ENCODE data around the gene LARP4B.

The LARP4B gene

GRCh38 chr10:805620-806305 lies 125.7 kb downstream of the LARP4B start:
- peaks cover 1% of the 10 kb centered on the region for H3K4me1 ChIP-seq (ENCODE audit: control insufficient read depth, insufficient read depth, low read depth, low read length)
- no peak overlapping the region for H3K27ac ChIP-seq (ENCODE audit: low read length, poor library complexity, severe bottlenecking)

GRCh38 chr10:804787-805619 lies 126.5 kb downstream of the LARP4B start:
- Histone ChIP-seq H3K14ac (ENCODE audit: low read length in 2 of 2) (no peak overlapping the region), H3K27me3 (ENCODE audit: control insufficient read depth in 1 of 2, insufficient read depth in 1 of 2, low read length in 2 of 2) (no peaks in the 10 kb centered on the region), H2BK120ac (ENCODE audit: low read depth, low read length) (no peak overlapping the region), H2AFZ (ENCODE audit: low read depth, low read length) (no peak overlapping the region), H2AK5ac (ENCODE audit: low read length, severe bottlenecking) (no peak overlapping the region), H4K8ac (ENCODE audit: low read length) (no peak overlapping the region), H3K4ac (ENCODE audit: low read depth in 1 of 2, low read length in 2 of 2) (no peak overlapping the region), H3K4me1 (ENCODE audit: control insufficient read depth, insufficient read depth, low read depth, low read length) (peaks cover 1% of the 10 kb centered on the region), H3K9ac (ENCODE audit: low read length) (no peak overlapping the region), H3K4me3 (ENCODE audit: insufficient read depth in 1 of 2, low read depth in 1 of 2, low read length in 2 of 2) (no peak overlapping the region), H3K79me1 (replicated peaks; ENCODE audit: low read length, poor library complexity, severe bottlenecking) (peaks cover 49% of the 10 kb centered on the region), H4K91ac (ENCODE audit: low read length) (no peak overlapping the region), H3K23ac (ENCODE audit: low read length in 2 of 2) (no peak overlapping the region), H3K9me3 (ENCODE audit: control insufficient read depth, low read length) (no peaks in the 10 kb centered on the region), H3K36me3 (ENCODE audit: control insufficient read depth in 1 of 2, insufficient read depth in 2 of 2, low read depth in 1 of 2, low read length in 2 of 2) (peaks cover 43 to 65% of the 10 kb centered on the region in 2 experiments), H3K4me2 (ENCODE audit: low read length, poor library complexity, severe bottlenecking) (no peak overlapping the region), H3K18ac (ENCODE audit: low read depth in 1 of 2, low read length in 2 of 2) (no peak overlapping the region), H3K27ac (ENCODE audit: low read length, poor library complexity, severe bottlenecking) (no peak overlapping the region), H2BK15ac (ENCODE audit: low read depth, poor library complexity, severe bottlenecking) (no peak overlapping the region), H2BK12ac (ENCODE audit: low read length in 2 of 2) (no peak overlapping the region), H2BK5ac (ENCODE audit: low read depth, low read length, poor library complexity, severe bottlenecking) (no peak overlapping the region)
- DNase-seq: no peak
- 94% methylated on average over 53 of the region's 53 CpGs for WGBS

More at GRCh38 chr10:805620-806305, 125.7 kb downstream of the LARP4B start:
- Histone ChIP-seq H2BK15ac (ENCODE audit: low read depth, poor library complexity, severe bottlenecking) (no peak overlapping the region), H3K14ac (ENCODE audit: low read length in 2 of 2) (no peak overlapping the region), H3K27me3 (ENCODE audit: control insufficient read depth in 1 of 2, insufficient read depth in 1 of 2, low read length in 2 of 2) (no peaks in the 10 kb centered on the region), H3K23ac (ENCODE audit: low read length in 2 of 2) (no peak overlapping the region), H3K9ac (ENCODE audit: low read length) (no peak overlapping the region), H2BK5ac (ENCODE audit: low read depth, low read length, poor library complexity, severe bottlenecking) (no peak overlapping the region), H3K9me3 (ENCODE audit: control insufficient read depth, low read length) (no peaks in the 10 kb centered on the region), H3K18ac (ENCODE audit: low read depth in 1 of 2, low read length in 2 of 2) (no peak overlapping the region), H2BK12ac (ENCODE audit: low read length in 2 of 2) (no peak overlapping the region), H3K4me3 (ENCODE audit: insufficient read depth in 1 of 2, low read depth in 1 of 2, low read length in 2 of 2) (no peak overlapping the region), H3K4ac (ENCODE audit: low read depth in 1 of 2, low read length in 2 of 2) (no peak overlapping the region), H3K79me1 (replicated peaks; ENCODE audit: low read length, poor library complexity, severe bottlenecking) (peaks cover 51% of the 10 kb centered on the region), H4K91ac (ENCODE audit: low read length) (no peak overlapping the region), H3K36me3 (ENCODE audit: control insufficient read depth in 1 of 2, insufficient read depth in 2 of 2, low read depth in 1 of 2, low read length in 2 of 2) (peaks cover 51 to 70% of the 10 kb centered on the region in 2 experiments), H2AFZ (ENCODE audit: low read depth, low read length) (no peak overlapping the region), H4K8ac (ENCODE audit: low read length) (no peak overlapping the region), H2AK5ac (ENCODE audit: low read length, severe bottlenecking) (no peak overlapping the region), H3K4me2 (ENCODE audit: low read length, poor library complexity, severe bottlenecking) (no peak overlapping the region), H2BK120ac (ENCODE audit: low read depth, low read length) (no peak overlapping the region)
- 97% methylated on average over 29 of the region's 29 CpGs for WGBS
- DNase-seq: no peak

DNA sequence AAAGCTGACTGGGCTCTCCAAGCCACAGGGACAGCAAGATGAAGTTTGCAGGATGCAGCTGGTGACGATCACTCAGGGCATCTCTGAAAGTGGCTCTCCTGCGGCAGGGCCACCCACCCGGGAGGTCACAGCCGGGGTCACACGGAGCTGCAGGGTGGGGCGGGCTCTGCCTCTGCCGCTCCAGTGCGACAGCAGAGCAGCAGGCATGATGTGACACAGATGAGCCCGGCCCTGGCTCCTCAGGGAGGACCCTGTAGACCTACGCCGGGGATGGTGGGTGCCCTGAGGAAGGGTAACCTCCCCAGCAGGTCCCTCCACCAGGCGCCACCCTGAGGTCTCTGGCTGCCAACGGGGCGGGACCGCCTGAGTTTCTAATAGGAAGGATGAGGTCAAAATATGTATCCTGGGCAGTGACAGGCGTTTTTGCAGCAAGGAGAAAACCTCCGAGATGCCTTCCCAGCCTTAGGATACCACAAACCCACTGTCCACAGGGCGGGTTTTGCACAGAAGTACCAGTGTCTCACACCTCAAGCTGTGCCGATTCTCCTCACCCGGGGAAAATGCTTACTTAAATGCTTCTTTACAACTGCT lies 127.2 kb downstream of the LARP4B start:
- Histone ChIP-seq H4K8ac (ENCODE audit: low read length) (no peak overlapping the region), H2BK15ac (ENCODE audit: low read depth, poor library complexity, severe bottlenecking) (no peak overlapping the region)
- WGBS: 91% methylated on average over 20 of the region's 20 CpGs

More for the DNA sequence above, 127.2 kb downstream of the LARP4B start:
- Histone ChIP-seq H3K36me3 (ENCODE audit: control insufficient read depth in 1 of 2, insufficient read depth in 2 of 2, low read depth in 1 of 2, low read length in 2 of 2) (peaks cover 36 to 60% of the 10 kb centered on the region in 2 experiments), H3K18ac (ENCODE audit: low read depth in 1 of 2, low read length in 2 of 2) (no peak overlapping the region), H3K79me1 (replicated peaks; ENCODE audit: low read length, poor library complexity, severe bottlenecking) (peaks cover 45% of the 10 kb centered on the region), H3K9me3 (ENCODE audit: control insufficient read depth, low read length) (no peaks in the 10 kb centered on the region), H3K4me3 (ENCODE audit: insufficient read depth in 1 of 2, low read depth in 1 of 2, low read length in 2 of 2) (no peak overlapping the region), H3K14ac (ENCODE audit: low read length in 2 of 2) (no peak overlapping the region), H3K4ac (ENCODE audit: low read depth in 1 of 2, low read length in 2 of 2) (no peak overlapping the region), H3K4me2 (ENCODE audit: low read length, poor library complexity, severe bottlenecking) (no peak overlapping the region), H2BK5ac (ENCODE audit: low read depth, low read length, poor library complexity, severe bottlenecking) (no peak overlapping the region), H3K27ac (ENCODE audit: low read length, poor library complexity, severe bottlenecking) (no peak overlapping the region), H2AK5ac (ENCODE audit: low read length, severe bottlenecking) (no peak overlapping the region), H2BK120ac (ENCODE audit: low read depth, low read length) (no peak overlapping the region), H3K9ac (ENCODE audit: low read length) (no peak overlapping the region), H3K4me1 (ENCODE audit: control insufficient read depth, insufficient read depth, low read depth, low read length) (no peaks in the 10 kb centered on the region), H3K23ac (ENCODE audit: low read length in 2 of 2) (no peak overlapping the region), H2BK12ac (ENCODE audit: low read length in 2 of 2) (no peak overlapping the region), H4K91ac (ENCODE audit: low read length) (no peak overlapping the region), H3K27me3 (ENCODE audit: control insufficient read depth in 1 of 2, insufficient read depth in 1 of 2, low read length in 2 of 2) (no peaks in the 10 kb centered on the region), H2AFZ (ENCODE audit: low read depth, low read length) (no peak overlapping the region)
- DNase-seq: no peak

All from mesenchymal stem cell (in vitro differentiated cells and primary cell).